ENCODE data around the gene TGFB2.

DNA sequence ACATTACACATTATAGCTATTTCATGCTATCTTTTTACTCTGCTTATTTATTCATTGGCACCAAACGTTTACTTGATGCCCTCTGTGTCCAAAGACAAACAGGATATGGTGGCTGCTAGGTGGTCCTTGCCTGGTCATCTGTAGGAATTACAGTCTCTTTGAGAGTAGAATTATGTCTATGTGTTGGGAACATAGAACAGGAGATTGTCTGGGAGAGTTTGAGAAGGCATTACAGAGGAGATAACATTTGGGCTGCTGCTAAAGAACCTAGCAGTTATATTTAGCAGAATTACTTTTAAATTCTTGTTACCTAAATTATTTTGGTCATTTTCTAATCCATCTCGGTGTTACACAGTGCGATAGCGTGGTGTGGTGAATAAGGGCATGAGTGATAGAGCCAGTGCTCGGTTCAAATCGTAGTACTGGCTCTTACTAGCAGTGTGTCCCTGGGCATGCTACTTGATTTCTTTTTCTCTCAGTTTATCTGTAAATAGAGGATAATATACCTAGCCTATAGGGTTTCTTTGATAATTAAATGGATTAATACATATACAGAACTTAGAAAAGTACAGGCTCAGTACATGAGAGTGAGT, 39.6 kb upstream of the TGFB2 start:
- TF ChIP-seq, protein P1, sequence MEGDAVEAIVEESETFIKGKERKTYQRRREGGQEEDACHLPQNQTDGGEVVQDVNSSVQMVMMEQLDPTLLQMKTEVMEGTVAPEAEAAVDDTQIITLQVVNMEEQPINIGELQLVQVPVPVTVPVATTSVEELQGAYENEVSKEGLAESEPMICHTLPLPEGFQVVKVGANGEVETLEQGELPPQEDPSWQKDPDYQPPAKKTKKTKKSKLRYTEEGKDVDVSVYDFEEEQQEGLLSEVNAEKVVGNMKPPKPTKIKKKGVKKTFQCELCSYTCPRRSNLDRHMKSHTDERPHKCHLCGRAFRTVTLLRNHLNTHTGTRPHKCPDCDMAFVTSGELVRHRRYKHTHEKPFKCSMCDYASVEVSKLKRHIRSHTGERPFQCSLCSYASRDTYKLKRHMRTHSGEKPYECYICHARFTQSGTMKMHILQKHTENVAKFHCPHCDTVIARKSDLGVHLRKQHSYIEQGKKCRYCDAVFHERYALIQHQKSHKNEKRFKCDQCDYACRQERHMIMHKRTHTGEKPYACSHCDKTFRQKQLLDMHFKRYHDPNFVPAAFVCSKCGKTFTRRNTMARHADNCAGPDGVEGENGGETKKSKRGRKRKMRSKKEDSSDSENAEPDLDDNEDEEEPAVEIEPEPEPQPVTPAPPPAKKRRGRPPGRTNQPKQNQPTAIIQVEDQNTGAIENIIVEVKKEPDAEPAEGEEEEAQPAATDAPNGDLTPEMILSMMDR (IDR thresholded peaks at IDR 0.05): no peak
- TF ChIP-seq POLR2A (IDR thresholded peaks at IDR 0.05): no peak
